Activated CD4-positive, alpha-beta memory T cell treated with anti-CD3 and anti-CD28 coated beads, Interleukin-2, amount 10 ng/mL, durations not matched to agents 7 days and 5 days (primary cell): ENCODE results near the gene TSHR. TPM values are rescaled to one million over a fixed set of nuclear protein-coding genes. Genes with fewer than 3 reads are reported as not detected.

Source experiments
- CTCF ChIA-PET: fragments of 350-600 bp; sonication (Branson Sonifier 250); formaldehyde crosslinking; loops from one replicate; lab custom pipeline; 2021; ENCODE audit warnings: antibody characterized with exemption, inconsistent platforms; lab: Charles Lee
- POLR2A ChIA-PET: fragments of 350-600 bp; sonication (Branson Sonifier 250); formaldehyde crosslinking; loops from one replicate; lab custom pipeline; 2021; ENCODE audit warnings: antibody characterized with exemption; lab: Charles Lee
- DNase-seq: peaks from one replicate; pipeline ENCODE4 v3.0.0-alpha.2; 2020
- H3K27ac Mint-ChIP-seq: one replicate; pipeline ENCODE4 v1.8.0; 2021; ENCODE audit warnings: mild to moderate bottlenecking, mixed read lengths
- H3K27me3 Mint-ChIP-seq: one replicate; pipeline ENCODE4 v1.8.0; 2021; ENCODE audit warnings: mixed read lengths
- H3K36me3 Mint-ChIP-seq: one replicate; pipeline ENCODE4 v1.8.0; 2021; ENCODE audit warnings: low read depth, mixed read lengths
- H3K4me1 Mint-ChIP-seq: one replicate; pipeline ENCODE4 v1.8.0; 2021; ENCODE audit warnings: mixed read lengths
- H3K4me3 Mint-ChIP-seq: one replicate; pipeline ENCODE4 v1.8.0; 2021; ENCODE audit warnings: mild to moderate bottlenecking, mixed read lengths
- H3K9me3 Mint-ChIP-seq: one replicate; pipeline ENCODE4 v1.8.0; 2021; ENCODE audit warnings: mixed read lengths
- total RNA-seq, 2 experiments: library from RNA; stranded (reverse); gene quantifications; one replicate each; pipeline ENCODE4 v1.2.3, GENCODE V29; 2021

TSHR gene
- total RNA-seq, 2 experiments from 2014 or later = 0.70 to 1.6 TPM

DNA sequence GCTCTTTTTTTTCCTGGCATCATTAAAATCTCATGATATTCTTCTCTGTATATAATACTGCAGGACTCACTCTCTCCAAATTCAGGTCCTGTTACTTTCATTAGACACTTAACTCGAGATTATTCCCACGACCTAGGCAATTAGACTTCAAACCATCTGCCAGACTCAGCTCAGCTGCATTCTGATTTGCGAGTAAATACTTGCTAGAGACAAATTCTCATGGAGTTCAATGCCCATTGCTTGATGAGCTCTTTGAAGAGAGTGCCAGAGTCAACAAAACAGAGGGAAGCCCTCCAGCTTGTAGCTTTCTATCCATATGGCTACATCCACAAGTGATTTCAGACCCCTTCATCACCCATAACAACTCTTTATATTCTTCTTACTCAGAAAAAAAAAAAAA lies 177.0 kb downstream of the TSHR start:
- DNase-seq = no peak
- no peaks in the 10 kb centered on the region for H3K9me3 Mint-ChIP-seq
- CTCF ChIA-PET = no interaction called here
- no peaks in the 10 kb centered on the region for H3K36me3 Mint-ChIP-seq
- H3K27ac Mint-ChIP-seq = no peak overlapping the region
- POLR2A ChIA-PET = no interaction called here
- H3K27me3 Mint-ChIP-seq = no peaks in the 10 kb centered on the region
- no peak overlapping the region for H3K4me3 Mint-ChIP-seq
- H3K4me1 Mint-ChIP-seq = no peaks in the 10 kb centered on the region

DNA sequence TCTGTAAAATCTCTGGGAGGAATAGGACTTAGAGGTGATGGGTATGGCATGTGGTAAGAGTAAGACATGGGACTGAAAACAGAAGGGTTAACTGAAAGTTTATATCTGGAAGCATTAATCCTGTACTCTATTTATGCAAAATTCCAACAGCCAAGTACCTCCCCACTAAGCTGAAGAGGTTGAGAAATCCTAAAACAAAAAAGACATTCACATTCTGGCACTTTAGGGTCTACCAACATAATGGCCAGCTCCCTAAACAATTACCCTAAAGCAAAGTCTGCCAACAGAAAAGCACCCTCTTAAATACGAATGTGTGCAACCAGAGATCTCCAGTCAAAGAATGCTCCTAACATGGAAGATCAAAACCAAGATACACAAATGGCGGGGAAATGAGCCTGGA lies 178.0 kb downstream of the TSHR start:
- no peaks in the 10 kb centered on the region for H3K36me3 Mint-ChIP-seq
- ChIA-PET CTCF (no interaction called here), POLR2A (no interaction called here)
- no peak for DNase-seq
- no peak overlapping the region for H3K27ac Mint-ChIP-seq
- H3K4me3 Mint-ChIP-seq = no peak overlapping the region
- H3K27me3 Mint-ChIP-seq = no peaks in the 10 kb centered on the region
- H3K4me1 Mint-ChIP-seq = no peaks in the 10 kb centered on the region
- H3K9me3 Mint-ChIP-seq = no peaks in the 10 kb centered on the region

DNA sequence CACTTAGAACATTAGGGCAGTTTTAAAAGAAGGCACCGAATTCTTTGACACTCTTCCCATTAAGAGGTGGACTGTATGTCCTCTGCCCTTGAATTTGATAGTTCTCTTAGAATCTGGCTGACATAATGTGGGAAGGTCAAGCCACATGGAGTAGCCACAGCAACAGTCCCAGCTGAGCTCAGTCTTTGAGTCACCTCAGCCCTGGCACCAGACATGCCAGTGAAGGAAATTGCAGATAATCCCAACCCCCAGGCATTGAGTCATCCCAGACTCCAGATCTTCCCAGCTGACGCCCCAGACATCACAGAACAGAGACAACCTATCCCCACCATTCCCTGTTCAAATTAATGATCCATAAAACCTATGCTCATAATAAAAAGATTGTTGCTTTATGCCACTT lies 181.9 kb downstream of the TSHR start:
- DNase-seq = no peak
- H3K4me3 Mint-ChIP-seq = no peak overlapping the region
- H3K9me3 Mint-ChIP-seq = no peaks in the 10 kb centered on the region
- no peaks in the 10 kb centered on the region for H3K27me3 Mint-ChIP-seq
- H3K27ac Mint-ChIP-seq = no peak overlapping the region
- H3K4me1 Mint-ChIP-seq = no peaks in the 10 kb centered on the region
- ChIA-PET CTCF (no interaction called here), POLR2A (no interaction called here)
- no peaks in the 10 kb centered on the region for H3K36me3 Mint-ChIP-seq

DNA sequence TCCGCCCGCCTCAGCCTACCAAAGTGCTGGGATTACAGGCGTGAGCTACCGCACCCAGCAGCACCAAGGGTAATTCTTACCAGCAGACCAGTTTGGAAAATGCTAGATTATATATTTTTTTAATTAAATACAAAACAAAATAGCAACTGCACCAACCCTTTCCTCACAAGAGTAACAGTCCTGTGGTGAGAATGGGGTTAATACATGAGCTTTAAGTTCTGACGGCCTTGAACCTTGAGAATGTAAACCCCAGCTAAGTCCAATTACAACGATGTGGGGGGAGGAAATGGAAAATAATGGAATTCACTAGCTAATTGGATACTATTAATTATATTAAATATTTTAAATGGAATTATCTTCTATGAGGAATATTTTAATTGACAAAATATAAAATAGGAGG lies 183.0 kb downstream of the TSHR start:
- CTCF ChIA-PET = no interaction called here

DNA sequence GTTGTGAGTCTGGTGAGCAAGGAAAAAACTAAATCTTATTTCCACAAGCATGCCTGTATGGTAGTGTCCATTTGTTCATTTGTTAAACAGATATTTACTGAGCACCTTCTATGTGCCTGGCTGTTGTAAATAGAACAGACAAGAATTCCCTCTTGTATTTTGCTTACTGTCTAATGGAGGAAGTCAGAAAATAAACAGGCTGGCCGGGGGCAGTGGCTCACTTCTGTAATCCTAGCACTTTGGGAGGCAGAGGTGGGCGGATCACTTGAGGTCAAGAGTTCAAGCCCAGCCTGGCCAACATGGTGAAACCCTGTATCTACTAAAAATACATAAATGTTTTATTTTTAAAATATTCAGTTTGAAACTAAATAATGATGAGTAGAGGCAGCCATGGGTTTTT lies 186.0 kb downstream of the TSHR start:
- Mint-ChIP-seq H3K27me3 (no peaks in the 10 kb centered on the region), H3K36me3 (no peaks in the 10 kb centered on the region), H3K27ac (no peak overlapping the region), H3K9me3 (no peaks in the 10 kb centered on the region), H3K4me3 (no peak overlapping the region), H3K4me1 (peaks cover under 1% of the 10 kb centered on the region)
- DNase-seq = no peak
- POLR2A ChIA-PET = no interaction called here
- CTCF ChIA-PET = no interaction called here

More for the DNA sequence above, 183.0 kb downstream of the TSHR start:
- Mint-ChIP-seq H3K27me3 (no peaks in the 10 kb centered on the region), H3K36me3 (no peaks in the 10 kb centered on the region), H3K27ac (no peak overlapping the region), H3K4me1 (no peaks in the 10 kb centered on the region), H3K4me3 (no peak overlapping the region), H3K9me3 (no peaks in the 10 kb centered on the region)
- POLR2A ChIA-PET = no interaction called here
- DNase-seq = no peak

DNA sequence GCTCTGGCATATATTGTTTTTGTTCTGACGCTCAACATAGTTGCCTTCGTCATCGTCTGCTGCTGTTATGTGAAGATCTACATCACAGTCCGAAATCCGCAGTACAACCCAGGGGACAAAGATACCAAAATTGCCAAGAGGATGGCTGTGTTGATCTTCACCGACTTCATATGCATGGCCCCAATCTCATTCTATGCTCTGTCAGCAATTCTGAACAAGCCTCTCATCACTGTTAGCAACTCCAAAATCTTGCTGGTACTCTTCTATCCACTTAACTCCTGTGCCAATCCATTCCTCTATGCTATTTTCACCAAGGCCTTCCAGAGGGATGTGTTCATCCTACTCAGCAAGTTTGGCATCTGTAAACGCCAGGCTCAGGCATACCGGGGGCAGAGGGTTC lies 188.4 kb downstream of the TSHR start:
- Mint-ChIP-seq H3K9me3 (no peaks in the 10 kb centered on the region), H3K4me1 (peaks cover 12% of the 10 kb centered on the region), H3K27me3 (no peaks in the 10 kb centered on the region), H3K36me3 (no peaks in the 10 kb centered on the region), H3K4me3 (no peak overlapping the region), H3K27ac (no peak overlapping the region)
- no peak for DNase-seq
- ChIA-PET CTCF (no interaction called here), POLR2A (no interaction called here)

DNA sequence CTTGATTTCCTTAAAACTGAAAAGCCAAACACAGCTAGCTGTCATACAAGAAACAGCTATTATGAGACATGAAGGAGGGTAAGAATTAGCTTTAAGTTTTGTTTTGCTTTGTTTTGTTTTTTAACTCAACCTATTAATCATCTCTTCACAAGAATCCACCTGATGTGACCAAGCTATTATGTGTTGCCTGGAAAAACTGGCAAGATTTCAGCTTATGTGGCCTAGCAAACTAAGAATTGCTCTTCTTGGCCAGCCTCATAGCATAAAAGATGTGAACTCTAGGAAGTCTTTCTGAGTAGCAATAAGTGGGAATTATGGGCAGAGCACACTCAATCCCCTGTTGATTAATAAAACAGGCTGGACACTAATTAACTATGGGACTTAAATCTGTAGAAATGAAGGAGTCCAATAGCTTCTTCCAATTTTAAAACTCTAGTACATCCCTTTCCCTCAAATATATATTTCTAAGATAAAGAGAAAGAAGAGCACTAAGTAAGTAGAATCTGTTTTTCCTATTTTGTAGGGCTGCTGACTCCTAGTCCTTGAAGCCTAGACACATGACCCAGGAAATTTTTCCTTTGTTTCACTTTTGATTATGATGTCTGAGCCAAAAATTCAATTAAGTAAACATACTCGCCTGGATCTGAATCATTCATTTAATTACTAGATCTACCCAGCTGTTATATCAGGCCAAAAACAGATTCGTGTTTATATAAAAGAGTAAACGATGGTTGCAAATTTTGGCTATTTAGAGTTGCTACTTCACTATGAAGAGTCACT lies 189.6 kb downstream of the TSHR start:
- H3K9me3 Mint-ChIP-seq = no peaks in the 10 kb centered on the region
- H3K4me3 Mint-ChIP-seq = no peak overlapping the region
- no peak overlapping the region for H3K27ac Mint-ChIP-seq
- no peaks in the 10 kb centered on the region for H3K36me3 Mint-ChIP-seq
- H3K27me3 Mint-ChIP-seq = no peaks in the 10 kb centered on the region
- POLR2A ChIA-PET = interaction anchor here (0.7 kb wide), 1 partner anchor 76 kb away, joined by 3 read pairs; no protein-coding TSS in a partner anchor
- CTCF ChIA-PET = interaction anchor here (1.1 to 1.4 kb wide), 3 partner anchors 18 to 22 kb away, joined by 3 read pairs; no protein-coding TSS in a partner anchor
- H3K4me1 Mint-ChIP-seq = peaks cover 12% of the 10 kb centered on the region
- DNase-seq = no peak

DNA sequence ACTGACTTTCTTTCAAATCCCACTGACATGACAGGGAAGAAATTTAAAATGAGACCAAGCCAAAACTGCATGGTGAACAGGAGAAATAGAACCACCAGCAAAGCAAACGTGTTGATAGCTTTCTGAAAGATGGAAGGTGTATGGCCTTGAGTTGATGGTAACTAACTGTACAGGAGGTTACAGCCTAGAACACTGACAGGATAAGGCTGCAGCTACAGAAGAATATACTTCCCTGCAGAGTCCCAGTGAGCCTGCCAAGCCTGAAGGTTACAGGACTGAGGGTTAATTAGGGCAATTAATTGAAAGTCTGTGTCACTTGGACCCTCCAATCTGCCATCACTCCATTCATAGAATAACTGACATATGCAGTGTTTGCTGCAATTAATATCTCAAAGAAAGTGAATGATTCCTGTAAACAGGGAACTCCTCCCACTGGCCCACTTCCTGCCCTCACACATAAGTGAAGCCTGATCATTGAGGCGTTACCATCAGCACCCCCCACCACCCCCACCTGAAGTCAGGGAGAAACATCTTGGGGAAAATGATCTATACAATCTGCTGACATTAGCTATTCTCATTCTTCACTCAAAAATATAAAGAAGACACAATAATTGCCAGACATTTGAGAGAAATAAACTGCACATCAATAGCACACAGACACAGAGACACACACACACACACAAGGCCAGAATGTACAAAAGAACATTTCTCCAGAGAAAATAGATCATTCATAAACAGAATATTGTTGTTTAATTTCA lies 191.9 kb downstream of the TSHR start:
- Mint-ChIP-seq H3K27ac (no peak overlapping the region), H3K36me3 (no peaks in the 10 kb centered on the region), H3K9me3 (no peaks in the 10 kb centered on the region), H3K4me1 (peaks cover 12% of the 10 kb centered on the region), H3K27me3 (no peaks in the 10 kb centered on the region), H3K4me3 (no peak overlapping the region)
- ChIA-PET CTCF (interaction anchor here (1.5 kb wide), 1 partner anchor 12 kb away, joined by 4 read pairs; no protein-coding TSS in a partner anchor), POLR2A (no interaction called here)
- no peak for DNase-seq

DNA sequence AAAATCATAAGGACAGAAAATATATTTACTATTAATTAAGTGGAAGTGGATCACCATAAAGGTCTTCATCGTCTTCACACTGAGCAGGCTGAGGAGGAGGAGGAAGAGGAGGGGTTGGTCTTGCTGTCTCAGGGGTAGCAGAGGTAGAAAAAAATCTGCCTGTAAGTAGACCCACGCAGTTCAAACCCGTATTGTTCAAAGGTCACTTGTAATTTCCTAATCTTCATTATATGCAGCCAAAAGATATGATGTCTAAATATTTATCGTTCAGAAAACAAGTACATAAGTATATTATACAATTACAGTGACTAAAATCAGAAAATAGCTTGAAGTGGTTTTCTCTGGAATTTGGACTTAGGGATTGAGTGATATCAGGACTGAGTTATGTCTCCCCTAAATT lies 193.2 kb downstream of the TSHR start:
- Mint-ChIP-seq H3K27me3 (no peaks in the 10 kb centered on the region), H3K4me3 (no peak overlapping the region), H3K36me3 (no peaks in the 10 kb centered on the region), H3K9me3 (no peaks in the 10 kb centered on the region), H3K4me1 (peaks cover 18% of the 10 kb centered on the region), H3K27ac (no peak overlapping the region)
- POLR2A ChIA-PET = no interaction called here
- CTCF ChIA-PET = no interaction called here
- DNase-seq = no peak

DNA sequence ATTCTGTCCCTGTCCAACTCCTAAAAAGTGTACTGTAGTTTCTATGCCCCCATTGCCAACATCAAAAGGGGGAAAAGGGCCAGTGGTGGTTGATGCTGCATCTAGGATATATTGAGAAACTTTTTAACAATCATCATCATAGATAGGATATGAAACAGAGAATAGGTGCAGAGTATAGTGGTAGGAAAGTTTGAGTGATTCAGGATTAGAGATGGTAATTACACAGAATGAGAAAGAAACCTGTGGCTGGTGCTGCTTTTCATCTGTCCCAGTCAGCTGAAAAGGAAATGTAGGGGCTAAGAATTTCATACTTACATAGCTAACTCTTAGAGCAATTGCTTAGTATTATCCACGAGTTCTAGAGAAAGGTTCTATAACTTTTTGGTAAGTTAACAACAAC lies 197.8 kb downstream of the TSHR start:
- no peak overlapping the region for H3K4me3 Mint-ChIP-seq
- H3K27ac Mint-ChIP-seq = no peak overlapping the region
- DNase-seq = no peak
- POLR2A ChIA-PET = no interaction called here
- peaks cover 2% of the 10 kb centered on the region for H3K27me3 Mint-ChIP-seq
- CTCF ChIA-PET = no interaction called here
- peaks cover 2% of the 10 kb centered on the region for H3K9me3 Mint-ChIP-seq
- peaks cover 6% of the 10 kb centered on the region for H3K4me1 Mint-ChIP-seq
- no peaks in the 10 kb centered on the region for H3K36me3 Mint-ChIP-seq

DNA sequence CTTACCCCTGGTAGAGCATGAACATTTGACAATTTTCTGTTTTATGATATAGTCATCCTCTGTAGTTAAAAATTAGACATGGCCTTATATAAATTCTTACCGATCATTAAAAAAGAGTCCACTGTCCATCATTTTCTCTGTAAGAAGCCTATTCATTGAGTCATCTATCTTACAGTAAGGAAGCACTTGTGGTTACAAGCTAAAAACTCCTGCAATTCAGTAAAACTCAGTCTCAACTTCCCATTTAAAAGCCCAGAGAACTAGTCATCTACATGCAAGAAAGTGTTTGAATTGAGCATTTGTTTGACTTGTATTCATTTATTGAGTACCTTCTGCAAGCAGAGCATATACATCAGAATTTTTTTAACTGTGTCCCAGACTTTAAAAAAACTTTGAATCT lies 202.0 kb downstream of the TSHR start:
- no peak for DNase-seq
- CTCF ChIA-PET = no interaction called here
- Mint-ChIP-seq H3K4me1 (peaks cover 6% of the 10 kb centered on the region), H3K27ac (no peak overlapping the region), H3K4me3 (no peak overlapping the region), H3K36me3 (no peaks in the 10 kb centered on the region), H3K27me3 (peaks cover 2% of the 10 kb centered on the region), H3K9me3 (peaks cover 2% of the 10 kb centered on the region)
- POLR2A ChIA-PET = no interaction called here

DNA sequence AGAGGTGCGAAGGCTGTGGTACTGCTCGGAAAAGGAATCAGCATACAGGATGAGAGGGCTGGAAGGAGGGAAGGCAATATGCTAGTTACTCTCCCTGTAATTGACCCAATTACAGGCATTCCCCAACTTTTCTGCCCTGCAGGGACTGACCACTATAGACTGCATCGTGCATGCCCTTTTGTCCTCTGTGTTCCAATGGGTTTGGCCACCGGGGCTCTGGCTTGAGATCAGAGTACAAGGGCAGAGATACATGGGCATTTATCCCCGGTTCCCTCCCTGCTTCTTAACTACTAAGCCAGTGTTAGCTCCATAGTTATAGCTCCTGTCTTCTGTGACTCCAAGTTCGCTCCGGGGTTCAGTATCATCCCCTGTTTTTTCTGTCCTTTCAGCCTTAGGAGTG lies 205.7 kb downstream of the TSHR start:
- H3K4me1 Mint-ChIP-seq = peaks cover 8% of the 10 kb centered on the region
- H3K27ac Mint-ChIP-seq = no peak overlapping the region
- H3K27me3 Mint-ChIP-seq = peaks cover 2% of the 10 kb centered on the region
- no peaks in the 10 kb centered on the region for H3K36me3 Mint-ChIP-seq
- no peak for DNase-seq
- peaks cover 2% of the 10 kb centered on the region for H3K9me3 Mint-ChIP-seq
- ChIA-PET CTCF (interaction anchor here (4.2 kb wide), 1 partner anchor 9 kb away, joined by 27 read pairs; no protein-coding TSS in a partner anchor), POLR2A (interaction anchor here (1.0 to 1.9 kb wide), 3 partner anchors 9 to 60 kb away, joined by 4 to 6 read pairs (median 4); partner anchors contain the start of gene GTF2A1)
- H3K4me3 Mint-ChIP-seq = no peak overlapping the region

DNA sequence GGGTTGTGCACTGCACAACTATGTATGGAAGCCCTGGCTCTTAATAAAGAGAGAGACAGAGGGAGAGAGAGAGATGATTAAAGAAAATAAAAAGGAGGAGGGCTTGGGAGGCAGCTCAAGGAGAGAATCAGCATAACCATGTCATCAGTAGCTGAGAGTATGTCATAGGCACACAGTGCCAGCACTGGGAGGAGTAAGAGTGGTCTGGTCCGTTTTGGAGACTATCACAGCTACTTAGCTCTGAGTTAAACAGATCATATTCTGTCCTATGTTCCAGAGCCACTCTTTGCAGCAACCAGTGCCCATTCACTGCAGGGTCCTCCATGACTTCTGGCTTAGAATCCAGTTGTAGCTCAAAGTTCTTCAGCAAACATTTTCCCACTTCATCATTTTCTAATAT lies 206.3 kb downstream of the TSHR start:
- no peak overlapping the region for H3K27ac Mint-ChIP-seq
- H3K4me1 Mint-ChIP-seq = peaks cover 8% of the 10 kb centered on the region
- no peaks in the 10 kb centered on the region for H3K27me3 Mint-ChIP-seq
- CTCF ChIA-PET = interaction anchor here (3.9 to 4.2 kb wide), 2 partner anchors 9 to 165 kb away, joined by 27 to 31 read pairs; no protein-coding TSS in a partner anchor
- POLR2A ChIA-PET = interaction anchor here (1.0 to 1.2 kb wide), 2 partner anchors 9 to 59 kb away, joined by 4 read pairs; partner anchors contain the start of gene GTF2A1
- no peaks in the 10 kb centered on the region for H3K36me3 Mint-ChIP-seq
- H3K9me3 Mint-ChIP-seq = no peaks in the 10 kb centered on the region
- no peak for DNase-seq
- no peak overlapping the region for H3K4me3 Mint-ChIP-seq
